NCI-H1105 (cell line): ENCODE measurements around the gene B4GALT4.
"Not testable (repeated sequence)": the region's sequence is repeated elsewhere in the genome, so short reads cannot be mapped to it uniquely, and the experiment has no call there.

Source experiments
- DNase-seq: peaks from one replicate; lab custom pipeline; 2025; lab: John Stamatoyannopoulos, UW

The B4GALT4 gene

DNA sequence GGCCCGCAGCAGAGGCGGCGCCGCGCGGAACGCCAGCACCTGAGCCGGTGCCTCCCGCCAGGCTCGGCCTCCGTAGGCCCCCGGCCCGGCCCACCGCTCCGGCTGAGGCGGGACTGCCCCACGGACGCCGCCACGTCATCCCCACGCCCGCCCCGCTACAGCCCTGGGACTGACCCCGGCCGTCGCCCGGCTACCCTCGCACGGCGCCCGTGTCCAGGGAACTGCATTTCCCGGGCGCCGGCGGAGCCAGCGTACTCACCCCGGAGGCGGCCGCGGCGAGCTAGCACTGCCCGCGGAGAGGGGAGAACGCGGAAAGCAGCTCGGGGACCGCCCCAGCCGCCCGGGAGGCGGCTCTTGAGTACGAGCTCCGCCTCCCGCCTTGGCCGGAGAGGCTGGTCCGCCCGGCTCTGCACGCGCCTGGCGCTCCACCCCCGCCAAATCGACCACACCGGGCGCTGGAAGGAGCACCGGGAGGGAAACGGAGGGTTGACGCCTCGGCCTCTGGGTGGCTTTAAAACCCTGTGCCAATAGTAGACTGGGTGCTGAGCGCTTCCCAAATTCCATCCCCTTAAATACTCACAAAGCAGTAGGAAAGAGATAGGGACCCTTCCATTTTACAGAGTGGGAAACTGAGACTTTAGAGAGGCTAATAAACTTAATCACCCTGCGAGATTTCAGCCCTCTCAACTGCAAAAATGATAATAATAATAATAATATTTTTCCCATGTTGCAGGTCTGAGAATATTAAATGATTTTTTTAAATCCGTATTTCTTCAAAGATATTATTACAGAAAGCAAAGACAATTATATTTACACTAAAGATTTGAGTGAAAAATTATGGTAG lies at the start of gene B4GALT4:
TSS of gene B4GALT4 (minus strand) at position 288 of the 844 bp plus-strand sequence. CDS start 10,779 bp downstream, outside the sequence.
- DNase-seq = peak; percentile 94

DNA sequence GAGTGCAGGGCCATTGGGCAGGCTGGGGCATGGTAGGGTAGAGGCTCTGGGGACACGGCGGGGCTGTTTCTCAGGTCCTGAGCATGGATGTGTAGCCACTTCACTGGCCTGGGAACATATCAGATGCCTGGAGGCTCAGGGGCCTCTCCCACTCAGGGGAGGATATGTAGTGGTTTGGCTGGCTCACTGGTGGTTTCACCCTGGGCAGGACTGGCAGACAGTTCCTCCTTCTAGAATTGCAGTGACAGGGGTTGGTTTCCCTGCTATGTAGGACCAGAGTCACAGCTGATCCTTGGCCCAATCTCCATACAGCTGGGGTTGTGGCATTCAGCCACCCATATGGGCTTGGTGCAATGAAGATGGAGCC lies 48.7 kb upstream of the B4GALT4 start:
- DNase-seq = no peak

DNA sequence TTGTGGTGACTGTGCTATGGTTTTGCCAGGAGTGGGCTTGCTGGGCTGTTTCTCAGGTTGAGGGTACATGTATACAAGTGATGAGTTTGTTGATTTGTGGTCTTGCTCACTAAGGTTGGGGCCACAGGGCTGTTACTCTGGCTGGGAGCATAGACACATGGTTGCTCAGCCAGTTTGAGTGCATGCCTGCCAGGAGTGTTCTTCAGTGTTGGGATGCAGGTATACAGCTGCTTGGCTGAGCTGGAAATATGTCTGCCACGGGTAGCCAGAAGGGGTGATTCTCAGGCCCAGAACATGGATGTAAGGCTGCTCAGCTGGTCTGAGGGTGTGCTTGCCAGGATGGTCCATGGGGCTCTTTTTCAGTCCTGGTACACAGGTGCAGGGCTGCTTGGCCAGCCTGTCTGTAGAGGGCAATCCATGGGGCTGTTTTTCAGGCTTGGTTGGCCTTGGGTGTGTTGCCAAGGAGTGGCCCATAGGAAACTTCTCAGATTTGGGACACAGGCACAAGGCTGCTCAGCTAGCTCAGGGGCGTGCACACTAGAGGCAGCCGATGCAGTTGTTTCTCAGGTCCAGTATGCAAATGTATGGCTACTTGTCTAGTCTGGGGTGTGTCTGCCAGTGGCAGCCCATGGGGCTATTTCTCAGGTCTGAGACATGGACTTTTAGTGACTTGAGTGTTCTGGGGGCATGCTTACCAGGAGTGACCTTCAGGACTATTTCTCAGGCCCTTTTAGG lies 48.2 kb upstream of the B4GALT4 start:
- DNase-seq = no peak

GRCh38 chr3:119279584-119280243 lies 39.0 kb upstream of the B4GALT4 start:
- no peak for DNase-seq

- DNase-seq = no peak
Observed at GRCh38 chr3:119279101-119279554, 38.5 kb upstream of the B4GALT4 start.

GRCh38 chr3:119276680-119277079 lies 36.0 kb upstream of the B4GALT4 start:
- DNase-seq = no peak

GRCh38 chr3:119270212-119270611 lies 29.5 kb upstream of the B4GALT4 start:
- DNase-seq = not testable (repeated sequence)

DNA sequence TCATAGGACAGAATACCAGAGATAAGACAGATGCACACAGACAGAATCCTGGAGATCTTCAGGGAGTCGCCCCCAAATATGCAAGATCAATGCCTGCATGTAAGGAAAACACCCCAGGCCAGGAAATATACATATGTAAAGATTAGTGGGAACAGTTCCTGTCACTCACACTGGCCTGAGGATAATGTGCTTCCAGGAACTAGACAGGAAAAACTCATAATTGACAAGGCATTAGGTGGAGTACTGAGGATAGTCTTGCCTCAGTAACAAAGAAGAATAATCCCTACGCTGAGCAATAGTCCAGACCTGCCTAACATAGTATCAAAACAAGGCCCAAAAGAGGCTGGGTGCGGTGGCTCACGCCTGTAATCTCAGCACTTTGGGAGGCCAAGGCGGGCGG lies 20.4 kb upstream of the B4GALT4 start:
- no peak for DNase-seq

DNA sequence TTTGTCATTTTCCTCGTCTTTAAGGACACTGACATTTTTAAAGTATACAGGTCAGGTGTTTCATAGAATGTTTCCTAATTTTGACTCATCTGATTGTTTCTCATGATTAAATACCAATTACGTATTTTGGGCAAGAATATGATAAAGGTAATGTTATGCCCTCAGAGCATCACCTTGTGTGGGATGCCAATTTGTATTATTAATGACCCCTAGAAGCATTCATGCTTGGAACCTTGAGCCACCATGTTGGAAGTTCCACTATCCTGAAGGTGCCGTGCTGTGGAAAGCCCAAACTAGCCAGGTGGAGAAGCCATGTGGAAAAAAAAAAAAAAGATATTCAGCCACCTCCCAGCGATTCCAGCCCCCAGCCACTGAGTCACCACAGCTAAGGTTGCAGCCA lies 19.1 kb upstream of the B4GALT4 start:
- DNase-seq = no peak

DNA sequence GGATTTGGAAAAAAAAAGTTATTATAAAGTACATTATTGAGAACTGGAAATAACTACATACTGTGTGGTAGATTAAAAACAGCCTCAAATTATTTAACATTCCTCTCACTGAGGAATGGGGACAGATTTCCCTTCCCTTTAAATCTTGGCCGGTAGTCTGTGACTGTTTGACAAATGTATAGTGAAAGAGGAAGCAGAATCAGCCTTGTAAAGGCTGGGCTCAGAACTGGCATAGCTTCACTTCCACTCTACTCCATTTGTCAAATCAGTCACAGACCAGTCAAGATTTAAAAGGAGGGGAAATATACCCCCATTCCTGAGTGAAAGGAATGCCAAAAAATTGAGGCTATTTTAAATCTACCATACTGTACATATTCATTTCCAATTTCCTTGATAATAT lies 18.2 kb upstream of the B4GALT4 start:
- no peak for DNase-seq

DNA sequence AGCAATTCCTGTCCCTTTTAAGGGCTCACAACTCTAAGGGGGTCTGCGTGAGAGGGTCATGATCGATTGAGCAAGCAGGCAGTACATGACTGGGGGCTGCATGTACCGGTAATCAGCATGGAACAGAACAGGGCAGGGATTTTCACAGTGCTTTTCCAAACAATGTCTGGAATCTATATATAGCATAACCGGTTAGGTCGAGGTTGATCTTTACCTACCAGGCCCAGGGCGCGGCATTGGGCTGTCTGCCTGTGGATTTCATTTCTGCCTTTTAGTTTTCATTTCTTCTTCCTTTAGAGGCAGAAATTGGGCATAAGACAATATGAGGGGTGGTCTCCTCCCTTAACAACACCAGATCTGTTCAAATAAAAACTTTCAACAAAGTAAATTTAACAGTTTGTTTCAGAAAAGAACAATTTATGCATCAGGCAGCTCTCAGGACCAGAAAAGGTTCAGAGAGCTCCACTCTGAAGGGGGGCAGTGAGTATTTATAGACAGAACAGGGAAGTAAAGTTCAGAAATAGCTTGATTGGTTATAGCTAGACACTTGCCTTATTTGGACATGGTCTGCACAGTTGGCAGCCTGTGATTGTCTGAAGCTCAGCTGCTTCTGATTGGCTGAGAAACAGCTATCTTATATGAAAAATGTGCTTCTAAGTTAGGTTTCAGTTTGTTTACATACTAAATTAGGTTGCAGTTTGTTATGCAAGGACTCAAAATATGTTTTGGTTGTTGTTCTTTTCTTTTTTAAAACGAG lies 17.2 kb upstream of the B4GALT4 start:
- no peak for DNase-seq

GRCh38 chr3:119257111-119257510 lies 16.4 kb upstream of the B4GALT4 start:
- no peak for DNase-seq

- no peak for DNase-seq
Observed at GRCh38 chr3:119255214-119255613, 14.5 kb upstream of the B4GALT4 start.

GRCh38 chr3:119245778-119246177 lies 5.1 kb upstream of the B4GALT4 start:
- DNase-seq = no peak

DNA sequence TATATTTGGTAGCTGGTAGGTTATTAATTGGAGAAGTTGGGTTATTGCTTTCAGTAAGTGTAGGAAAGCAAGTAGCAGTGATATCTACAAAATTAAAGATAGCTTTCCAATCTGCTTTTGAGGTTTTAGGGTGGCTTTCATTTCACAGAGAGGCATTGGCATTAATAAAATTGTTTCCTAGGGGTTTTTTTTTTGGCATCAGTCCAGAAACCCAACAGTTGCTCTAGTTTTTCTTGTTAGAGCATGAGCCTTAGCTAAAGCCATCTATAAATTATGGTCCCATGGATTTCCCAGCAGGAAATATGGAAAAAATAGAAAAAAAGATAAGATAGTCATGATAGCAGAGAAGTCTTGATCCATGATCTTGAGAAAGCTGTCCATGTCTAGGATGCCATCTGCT lies 3.0 kb upstream of the B4GALT4 start:
- no peak for DNase-seq

DNA sequence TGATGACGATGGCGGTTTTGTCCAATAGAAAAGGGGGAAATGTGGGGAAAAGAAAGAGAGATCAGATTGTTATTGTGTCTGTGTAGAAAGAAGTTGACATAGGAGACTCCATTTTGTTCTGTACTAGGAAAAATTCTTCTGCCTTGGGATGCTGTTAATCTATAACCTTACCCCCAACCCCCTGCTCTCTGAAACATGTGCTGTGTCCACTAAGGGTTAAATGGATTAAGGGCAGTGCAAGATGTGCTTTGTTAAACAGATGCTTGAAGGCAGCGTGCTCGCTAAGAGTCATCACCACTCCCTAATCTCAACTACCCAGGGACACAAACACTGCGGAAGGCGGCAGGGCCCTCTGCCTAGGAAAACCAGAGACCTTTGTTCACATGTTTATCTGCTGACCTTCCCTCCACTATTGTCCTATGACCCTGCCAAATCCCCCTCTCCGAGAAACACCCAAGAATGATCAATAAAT lies 2.4 kb upstream of the B4GALT4 start:
- DNase-seq = not testable (repeated sequence)

- DNase-seq = not testable (repeated sequence)
Observed at GRCh38 chr3:119242387-119243057, 1.8 kb upstream of the B4GALT4 start.

DNA sequence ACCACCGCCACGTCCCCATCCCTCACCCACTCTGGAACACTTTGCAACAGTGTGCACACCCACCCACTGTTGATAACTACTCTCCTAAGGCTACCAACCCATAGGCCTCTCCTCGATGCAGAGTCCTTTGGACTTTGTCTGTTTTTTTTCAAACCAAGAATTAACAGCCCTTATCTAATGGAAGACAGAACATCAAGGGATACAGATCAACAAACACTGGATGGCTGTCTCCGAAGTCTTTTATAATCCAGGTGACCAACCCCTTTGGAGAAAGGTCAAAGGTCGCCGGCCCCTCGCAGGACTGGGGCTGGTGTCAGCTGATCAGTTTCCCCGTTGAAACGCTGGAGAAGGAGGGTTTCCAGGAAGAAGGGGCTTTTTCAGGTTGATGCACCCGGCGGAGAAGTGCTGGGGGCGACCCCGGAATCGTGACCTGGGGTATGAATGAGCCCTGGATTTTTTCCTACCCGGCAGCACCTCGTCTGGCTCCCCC lies 532 bp downstream of the B4GALT4 start:
- DNase-seq = peak; percentile 56

DNA sequence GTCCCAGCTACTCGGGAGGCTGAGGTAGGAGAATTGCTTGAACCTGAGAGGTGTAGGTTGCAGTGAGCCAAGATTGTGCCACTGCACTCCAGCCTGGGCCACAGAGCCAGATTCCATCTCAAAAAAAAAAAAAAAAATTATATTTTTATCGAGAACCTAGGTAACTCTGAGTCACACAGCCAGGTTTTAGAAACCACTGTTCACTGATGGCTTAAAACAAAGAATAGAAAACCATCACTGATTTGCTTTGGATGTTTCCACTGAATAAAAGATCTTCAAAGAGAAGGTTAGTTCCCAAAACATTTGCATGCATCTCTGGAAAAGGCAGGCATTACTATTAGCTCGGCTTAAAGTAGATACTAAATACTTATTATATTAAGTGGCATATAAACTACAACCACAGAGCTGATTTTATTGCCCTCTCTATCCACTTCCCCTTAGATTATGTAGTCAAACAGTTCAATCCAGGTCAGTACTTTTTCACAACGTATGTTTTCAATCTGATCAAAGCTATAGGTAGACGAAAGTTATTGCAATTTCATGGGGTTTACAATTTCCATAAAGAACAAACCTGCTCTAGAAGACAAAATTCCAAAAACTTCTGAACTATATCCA lies 1.4 kb downstream of the B4GALT4 start:
- no peak for DNase-seq

- DNase-seq = no peak
Observed at GRCh38 chr3:119238363-119238762, 2.3 kb downstream of the B4GALT4 start.

GRCh38 chr3:119237299-119237698 lies 3.4 kb downstream of the B4GALT4 start:
- no peak for DNase-seq
